HG02981 (cell line): ENCODE data around the gene SMYD4.
"Not testable (repeated sequence)": the region's sequence is repeated elsewhere in the genome, so short reads cannot be mapped to it uniquely, and the experiment has no call there.

Experiments
- ATAC-seq: cut with Tn5 transposase; IDR thresholded peaks from one replicate; pipeline ENCODE4 v1.9.1; 2021; ENCODE audit warnings: mild to moderate bottlenecking, moderate library complexity; ENCODE audit not compliant: unreplicated experiment

Gene SMYD4

DNA sequence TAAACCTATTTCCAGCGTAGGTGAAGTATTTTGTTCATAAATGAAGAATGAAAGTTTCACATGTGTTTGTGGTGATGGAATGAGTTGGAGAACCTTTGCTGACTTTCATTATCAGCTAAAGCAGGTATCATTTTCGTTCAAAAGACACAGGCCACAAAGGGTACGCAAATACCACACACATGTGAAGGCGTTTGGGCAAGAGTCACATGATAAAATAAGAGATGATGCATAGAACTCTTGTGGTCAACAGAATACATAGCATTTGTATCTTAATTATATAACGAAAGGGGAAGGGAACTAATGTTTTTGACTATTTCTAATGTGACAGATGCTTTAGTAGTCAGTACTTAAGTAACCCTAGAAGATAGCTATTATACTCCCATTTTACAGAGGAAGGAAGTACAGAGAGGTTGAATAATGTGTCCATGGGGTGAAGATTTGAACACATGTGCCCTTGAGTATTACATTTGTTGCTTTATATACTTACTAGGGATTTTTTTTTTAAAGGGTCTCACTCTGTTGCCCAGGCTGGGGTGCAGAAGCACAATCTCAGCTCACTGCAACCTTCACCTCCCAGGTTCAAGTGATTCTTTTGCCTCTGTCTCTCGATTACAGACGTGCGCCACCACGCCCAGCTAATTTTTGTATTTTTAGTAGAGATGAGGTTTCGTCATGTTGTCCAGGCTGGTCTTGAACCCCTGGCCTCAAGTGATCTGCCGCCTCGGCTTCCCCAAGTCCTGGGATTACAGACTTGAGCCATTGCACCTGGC lies 4.9 kb upstream of the SMYD4 start:
- peak; percentile 58 for ATAC-seq

DNA sequence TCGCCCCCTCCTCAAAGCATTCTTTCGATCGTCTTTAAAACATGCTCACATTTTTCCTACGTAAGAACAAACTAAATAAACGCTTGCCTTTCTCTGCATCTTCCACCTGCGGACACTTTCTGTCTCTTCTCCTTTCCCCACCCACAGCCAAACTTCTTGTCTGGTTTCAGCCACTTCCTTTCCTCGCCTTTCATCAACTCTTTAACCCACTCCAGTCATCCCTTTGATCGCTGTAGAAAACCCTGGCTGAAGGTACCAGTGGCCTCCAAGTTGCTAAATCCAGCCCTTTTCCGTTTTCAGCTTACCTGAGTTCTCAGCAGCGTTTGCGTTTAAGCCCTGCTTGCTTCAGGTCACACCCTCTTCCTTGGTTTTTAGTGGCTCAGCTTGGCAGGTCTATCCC lies 586 bp upstream of the SMYD4 start:
- no peak for ATAC-seq

DNA sequence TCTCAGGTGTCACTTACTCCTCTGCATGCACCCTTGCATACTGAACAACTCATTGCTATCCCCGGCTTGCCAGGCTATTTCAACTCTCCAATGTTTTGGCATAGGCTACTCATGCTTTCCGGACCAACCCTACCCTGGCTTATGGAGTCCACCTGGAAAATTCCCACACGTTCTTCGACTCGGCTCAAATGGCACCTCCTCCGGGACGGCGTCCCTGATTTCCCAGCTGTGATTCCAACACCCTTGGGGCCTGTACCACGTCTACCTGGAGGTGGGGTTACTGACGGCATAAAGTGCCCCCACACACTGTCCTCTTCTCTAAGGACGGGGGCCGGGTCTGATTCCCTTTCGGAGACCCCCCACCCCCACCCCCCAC lies 498 bp downstream of the SMYD4 start:
- no peak for ATAC-seq

DNA sequence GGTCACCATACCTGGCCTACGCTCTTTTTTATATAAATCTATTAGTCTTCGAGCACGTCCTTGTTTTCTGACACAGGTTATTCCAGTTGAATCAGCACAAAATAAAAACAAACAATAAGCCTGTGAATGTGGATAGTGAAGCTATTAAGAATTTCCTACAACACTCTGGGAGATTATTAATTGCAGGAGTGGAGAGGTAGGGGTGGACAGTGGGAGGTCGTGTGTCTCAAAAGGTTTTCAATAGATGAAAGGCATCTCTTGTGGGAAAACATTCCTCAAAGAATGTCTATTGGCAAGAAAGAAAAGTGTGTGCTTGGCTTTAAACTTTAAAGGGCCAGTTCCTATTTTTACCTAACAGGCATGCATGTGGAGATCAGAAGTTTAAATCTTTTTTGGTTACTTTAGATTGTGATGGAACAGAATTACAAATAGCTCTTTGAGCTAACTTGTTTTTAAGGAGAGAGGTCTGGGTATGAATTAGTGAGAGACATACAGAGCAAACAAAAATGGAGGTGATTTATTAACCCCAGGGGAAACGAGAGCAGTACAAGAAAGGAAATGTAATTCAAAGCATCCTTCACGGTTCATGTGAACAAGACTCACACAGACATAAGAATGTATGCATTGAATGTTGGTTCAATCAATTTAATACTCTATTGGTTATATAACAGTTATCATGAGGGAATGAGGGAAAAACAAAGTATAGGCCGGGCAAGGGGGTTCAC lies 9.0 kb downstream of the SMYD4 start:
- no peak for ATAC-seq

DNA sequence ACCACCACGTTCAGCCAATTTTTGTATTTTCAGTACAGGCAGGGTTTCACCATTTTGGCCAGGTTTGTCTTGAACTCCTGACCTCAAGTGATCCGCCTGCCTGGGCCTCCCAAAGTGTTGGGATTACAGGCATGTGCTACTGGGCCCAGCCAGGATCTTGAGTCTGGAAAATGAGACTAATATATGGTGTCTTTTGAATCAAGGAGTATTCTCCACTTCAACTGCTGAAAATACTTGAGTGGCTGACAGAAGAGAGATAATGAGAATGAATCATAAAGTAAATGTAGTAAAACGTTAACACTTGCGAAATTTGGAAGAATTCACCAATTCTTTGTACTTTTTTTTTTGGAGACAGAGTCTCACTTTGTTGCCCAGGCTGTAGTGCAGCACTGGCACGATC lies 16.6 kb downstream of the SMYD4 start:
- ATAC-seq: no peak

DNA sequence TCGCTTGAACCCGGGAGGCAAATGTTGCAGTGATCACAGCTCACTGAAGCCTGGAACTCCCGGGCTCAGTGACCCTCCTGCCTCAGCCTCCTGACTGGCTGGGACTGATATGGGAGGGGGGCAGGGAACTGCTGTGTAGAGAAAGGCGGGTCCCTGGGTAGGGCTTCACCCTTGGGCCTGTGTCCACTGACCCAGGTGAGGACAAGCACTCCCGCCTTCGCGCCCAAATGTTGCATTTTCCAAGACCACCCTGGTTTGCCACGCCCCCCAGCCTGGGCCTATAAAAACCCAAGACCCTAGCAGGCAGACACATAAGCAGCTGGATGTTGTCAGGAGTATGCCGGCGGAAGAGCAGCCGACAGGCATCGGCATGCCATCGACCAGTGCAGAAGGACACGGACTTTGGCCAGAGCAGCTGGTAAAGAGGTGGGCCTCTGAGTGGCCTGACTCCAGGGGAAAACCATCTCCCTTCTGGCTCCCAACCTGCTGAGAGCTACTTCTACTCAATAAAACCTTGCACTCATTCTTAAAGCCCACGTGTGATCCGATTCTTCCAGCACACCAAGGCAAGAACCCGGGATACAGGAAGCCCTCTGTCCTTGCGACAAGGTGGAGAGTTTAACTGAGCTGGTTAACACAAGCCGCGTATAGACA lies 19.1 kb downstream of the SMYD4 start:
- no peak for ATAC-seq

DNA sequence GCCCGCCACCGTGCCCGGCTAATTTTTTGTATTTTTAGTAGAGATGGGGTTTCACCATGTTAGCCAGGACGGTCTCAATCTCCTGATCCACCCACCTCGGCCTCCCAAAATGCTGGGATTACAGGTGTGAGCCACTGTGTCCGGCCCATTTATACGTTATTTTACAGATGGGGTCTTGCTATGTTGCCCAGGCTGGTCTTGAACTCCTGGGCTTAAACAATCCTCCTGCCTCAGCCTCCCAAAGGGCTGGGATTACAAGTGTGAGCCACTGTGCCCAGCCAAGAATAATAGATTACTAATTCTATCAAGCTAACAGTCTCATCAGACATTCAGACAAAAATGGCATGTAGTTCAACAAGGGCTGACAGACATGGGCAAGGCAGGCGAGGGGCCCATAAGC lies 19.9 kb downstream of the SMYD4 start:
- ATAC-seq: not testable (repeated sequence)

DNA sequence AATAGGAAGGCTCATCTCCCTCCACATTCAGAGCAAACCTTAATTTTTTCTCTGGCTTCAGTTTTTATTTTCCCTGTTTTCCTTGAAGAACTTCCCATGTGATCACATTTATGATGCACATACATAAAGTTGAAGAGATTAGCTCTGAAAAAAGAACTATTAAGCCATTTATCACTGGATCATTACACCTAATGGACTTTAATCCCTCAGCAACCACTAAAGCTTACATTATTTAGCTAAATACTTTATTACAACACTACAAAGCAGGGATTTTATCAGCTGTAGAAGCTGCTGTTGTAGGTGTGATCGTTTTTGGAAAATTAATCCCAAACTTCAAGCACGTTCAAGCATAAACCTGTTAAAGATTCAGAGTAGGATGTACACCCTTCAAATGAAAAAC lies 21.1 kb downstream of the SMYD4 start:
- no peak for ATAC-seq

DNA sequence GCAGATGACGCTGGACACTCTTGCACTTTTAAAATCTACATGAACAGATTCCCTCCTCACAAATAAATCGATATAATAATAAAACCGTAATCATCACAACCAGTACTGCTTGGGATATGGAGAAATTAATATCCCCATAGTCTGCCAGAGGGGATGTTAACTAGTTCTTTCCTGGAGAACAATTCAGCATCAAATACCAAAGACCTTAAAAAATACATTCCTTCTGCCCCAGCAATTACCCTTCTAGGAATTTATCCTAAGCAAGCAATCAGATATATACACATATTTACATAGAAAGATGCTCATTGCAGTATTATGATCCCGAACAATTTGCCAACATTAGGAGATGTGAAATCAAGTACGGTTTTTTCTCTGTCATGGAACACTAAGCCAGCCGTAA lies 21.8 kb downstream of the SMYD4 start:
- ATAC-seq: no peak

DNA sequence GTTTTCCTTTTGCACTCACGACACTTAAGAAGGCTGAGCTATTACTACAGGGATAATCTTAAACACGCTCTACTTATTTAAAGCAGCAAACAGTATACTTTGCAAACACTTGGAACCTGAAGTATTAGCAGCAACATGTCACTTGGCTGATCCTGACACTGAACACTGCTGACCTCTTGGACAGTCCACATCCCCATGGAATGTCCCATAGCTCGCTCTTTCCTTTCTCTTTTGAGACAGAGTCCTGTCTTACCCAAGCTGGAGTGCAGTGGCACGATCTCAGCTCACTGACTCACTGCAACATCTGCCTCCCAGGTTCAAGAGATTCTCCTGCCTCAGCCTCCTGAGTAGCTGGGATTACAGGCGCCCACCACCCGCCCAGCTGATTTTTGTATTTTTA lies 26.4 kb downstream of the SMYD4 start:
- no peak for ATAC-seq

DNA sequence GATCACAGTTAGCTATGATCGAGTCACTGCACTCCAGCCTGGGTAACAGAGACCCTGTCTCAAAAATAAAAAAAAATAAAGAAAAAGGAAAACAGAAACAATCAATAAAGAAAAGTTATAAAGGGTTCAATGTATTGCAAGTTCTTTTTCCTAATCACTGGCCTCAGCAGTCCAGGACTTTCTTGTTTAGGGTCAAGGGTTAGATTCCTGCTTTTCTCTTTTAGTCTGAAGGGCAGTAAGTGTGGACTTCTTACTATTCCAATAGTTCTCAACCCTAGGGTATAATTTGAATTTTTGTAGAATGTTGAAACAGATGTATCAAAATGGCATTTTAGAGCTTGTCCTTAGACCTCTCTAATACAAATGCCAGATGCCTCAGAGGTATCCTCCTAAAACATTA lies 27.3 kb downstream of the SMYD4 start:
- ATAC-seq: no peak

DNA sequence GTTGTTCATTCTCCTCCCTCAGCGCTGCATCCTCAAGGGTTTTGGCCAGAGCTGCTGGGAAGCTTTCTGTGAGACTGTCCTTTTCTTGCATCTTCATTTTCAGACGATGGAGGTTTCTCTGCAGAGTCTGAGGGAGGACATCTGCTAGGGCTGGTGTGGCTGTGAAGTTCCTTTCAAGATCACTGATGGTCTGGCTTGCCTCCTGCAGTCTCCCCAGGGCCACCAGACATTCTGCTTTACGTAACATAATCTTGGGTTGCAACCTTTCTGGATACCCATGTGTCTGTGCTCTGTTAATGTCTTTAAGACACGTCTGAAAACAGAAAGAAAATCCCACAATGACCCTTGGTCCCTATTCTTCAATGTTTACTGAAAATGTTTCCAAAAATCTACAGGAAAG lies 29.0 kb downstream of the SMYD4 start:
- ATAC-seq: no peak

DNA sequence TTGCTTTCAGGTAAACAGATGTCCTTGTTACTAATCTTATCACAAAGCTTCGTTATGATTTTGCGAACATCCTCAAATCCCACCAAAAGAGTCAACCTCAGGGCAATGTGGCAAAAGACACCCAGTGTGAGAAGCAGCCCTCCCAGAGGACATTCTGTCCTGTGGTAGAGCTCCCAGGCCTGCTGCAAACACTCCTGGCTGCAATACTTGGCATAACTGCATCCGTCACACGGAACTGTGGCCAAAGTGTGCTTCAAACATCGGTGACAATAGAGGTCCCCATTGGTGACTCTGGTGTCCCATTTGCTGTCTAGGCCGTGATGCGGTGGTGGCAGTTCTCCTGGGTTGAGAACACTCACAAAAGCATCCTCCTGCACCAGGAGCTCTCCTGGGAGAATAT lies 29.5 kb downstream of the SMYD4 start:
- ATAC-seq: no peak

DNA sequence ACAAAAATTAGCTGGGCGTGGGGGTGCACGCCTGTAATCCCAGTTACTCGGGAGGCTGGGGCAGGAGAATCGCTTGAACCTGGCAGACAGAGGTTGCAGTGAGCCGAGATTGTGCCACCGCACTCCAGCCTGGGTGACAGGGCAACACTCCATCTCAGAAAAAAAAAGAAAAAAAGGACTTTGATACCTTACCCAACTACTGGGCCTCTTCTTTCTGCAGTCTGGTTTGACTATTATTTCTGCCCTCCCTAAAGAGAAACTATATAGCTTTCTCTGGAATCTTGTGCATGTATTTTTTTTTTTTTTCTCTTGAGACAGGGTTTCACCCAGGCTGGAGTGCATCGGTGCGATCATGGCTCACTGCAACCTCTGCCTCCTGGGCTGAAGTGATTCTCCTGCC lies 31.9 kb downstream of the SMYD4 start:
- ATAC-seq: not testable (repeated sequence)

DNA sequence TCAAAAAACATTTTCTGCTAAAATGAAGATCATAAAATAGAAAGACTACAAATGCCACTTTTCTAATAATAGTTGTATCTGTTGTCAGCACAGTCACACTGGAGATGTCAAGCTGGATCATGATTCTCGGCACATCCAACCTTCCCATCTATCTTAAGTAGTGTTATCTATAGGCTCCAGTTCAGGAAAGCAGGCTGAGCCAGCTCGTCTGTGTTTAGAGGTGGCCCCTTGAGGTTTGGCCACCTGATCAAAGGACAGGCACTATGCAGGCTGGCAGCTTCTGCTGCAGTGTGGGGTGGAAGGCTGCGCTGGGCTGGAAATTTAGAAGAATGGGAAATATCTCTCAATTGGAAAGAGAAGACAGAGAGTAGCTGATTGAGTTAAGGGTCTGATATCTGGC lies 32.4 kb downstream of the SMYD4 start:
- ATAC-seq: no peak

DNA sequence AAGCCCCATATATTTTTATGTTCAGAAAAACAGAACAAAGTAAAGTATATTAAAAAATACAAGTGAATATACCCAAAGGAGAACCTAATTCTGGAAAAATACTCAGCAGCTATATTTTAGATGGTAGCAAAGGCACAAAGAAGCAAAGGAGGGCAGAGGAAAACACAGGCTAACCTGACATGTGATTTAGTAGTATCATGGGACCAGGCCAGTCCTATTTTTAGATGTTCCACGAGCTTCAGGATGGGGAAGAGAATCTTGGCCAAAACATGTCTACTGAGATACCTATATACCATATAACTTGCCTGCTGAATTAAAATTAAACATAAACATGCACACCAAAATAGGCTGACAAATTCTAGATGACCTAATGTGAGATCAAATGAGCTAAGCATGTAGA lies 32.9 kb downstream of the SMYD4 start:
- no peak for ATAC-seq

DNA sequence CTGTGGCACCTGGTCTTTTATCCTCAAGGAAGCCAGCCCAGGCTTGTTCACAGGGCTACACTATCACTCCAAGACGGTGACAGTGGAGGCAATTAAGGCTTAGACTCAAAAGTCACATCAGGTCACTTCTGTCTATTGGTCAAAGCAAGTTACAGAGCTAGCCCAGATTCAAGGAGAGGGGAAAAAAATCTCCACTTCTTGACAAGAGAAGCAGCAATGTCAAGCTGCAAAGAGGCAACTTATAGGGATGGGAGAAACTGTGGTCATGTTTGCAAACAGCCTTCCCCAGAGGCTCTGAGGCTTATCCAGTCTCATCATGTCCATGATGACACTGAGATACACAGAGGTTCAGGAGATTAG lies 36.3 kb downstream of the SMYD4 start:
- ATAC-seq: no peak

DNA sequence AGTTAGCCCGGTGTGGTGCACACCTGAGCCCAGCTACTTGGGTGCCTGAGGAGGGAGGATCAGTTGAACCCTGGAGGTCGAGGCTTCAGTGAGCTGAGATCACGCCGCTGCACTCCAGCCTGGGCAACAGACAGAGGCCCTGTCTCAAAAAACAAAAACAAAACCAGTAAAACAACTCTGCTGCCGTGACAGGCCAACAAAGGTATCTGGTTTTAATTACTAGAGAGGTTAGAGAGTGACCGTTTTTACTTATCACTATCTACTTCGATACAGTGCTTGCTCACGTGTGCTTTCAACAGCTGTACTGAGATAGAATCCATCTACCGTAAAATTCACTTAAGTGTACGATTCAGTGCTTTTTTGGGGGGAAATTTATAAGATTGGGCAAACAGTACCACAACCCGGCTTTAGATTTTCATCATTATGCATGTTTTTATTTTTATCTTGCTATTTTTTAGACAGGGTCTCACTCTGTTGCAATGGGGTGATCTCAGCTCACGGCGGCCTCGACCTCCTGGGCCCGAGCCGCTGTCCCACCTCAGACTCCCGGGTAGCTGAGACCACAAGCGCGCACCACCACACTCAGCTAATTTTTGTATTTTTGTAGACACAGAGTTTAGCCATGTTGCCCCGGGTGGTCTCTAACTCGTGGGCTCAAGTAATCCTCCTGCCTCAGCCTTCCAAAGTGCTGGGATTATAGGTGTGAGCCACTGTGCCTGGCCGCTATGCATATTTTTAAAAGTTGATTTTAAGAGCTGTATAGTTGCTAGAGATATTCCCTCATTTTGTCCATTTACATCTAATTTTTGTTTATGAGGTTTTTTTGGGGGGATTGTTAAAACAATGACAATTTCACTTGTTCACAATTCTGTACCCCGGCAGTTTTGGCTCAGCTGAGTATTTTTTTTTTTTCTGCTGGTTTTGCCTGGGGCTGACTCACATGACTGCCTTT lies 36.9 kb downstream of the SMYD4 start:
- no peak for ATAC-seq

DNA sequence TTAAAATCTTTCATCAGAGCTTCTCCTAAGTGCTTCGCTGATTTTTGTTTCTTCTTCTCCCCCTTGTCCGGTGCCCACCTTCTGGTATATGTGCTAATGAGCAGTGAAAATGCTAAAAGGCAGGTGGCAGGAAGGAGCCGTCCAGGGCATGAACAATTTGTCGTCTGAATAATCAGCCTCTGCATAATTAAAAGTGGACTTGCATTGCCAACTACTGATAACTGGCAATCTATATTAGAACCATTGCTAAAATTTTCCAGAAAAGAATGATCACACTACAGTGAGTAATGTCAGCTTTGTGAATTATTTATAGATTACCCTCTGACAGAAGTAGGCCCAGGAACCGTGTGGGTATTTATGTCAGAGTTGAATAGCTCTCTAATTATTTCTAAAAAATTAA lies 39.8 kb downstream of the SMYD4 start:
- no peak for ATAC-seq

DNA sequence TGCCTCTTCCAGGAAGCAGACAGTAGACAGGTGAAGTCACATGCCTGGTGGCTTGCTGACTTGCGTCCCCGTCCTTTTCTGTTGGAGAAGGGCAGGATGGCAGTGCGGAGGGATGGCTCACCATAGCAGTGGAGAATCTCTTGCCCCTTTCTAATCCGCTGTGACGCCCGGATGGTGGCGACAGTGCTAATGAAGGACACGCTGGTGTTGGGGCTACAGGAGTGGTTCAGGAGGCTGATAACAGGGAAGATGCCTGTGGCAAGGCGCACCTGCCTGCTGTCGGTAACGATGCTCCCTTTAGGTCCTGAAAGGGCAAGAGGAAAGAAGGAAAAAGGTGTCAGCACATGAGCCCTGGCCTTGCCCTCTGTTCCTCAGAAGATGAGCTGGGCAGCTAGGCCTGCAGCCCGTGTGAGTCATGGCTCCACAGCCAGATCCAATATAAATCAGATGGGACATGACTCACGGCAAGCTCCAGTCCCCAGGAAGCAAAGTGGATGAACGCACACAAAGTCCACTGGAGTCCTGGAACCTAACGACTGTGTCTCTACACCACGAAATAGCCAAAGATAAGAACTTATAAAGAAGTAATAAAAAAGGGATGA lies 42.3 kb downstream of the SMYD4 start:
- ATAC-seq: no peak

DNA sequence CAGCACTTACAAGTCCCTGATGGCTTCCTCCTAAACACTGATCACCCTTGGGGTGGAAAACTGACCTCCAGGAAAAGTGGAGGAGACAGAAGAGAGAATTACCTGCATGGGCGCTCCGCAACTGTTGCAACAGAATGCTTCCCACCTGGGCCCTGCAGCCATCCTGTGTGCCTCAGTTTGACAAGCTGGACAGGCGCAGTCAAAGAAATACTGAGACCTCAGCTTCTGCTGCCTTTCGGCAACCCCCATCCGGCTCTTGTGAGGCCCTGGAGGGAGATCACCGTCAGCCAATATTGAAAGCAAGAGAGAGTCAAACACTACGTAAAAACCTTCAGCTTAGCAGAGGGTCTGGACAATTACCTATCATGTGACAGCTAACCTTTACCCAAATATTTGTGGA lies 43.0 kb downstream of the SMYD4 start:
- no peak for ATAC-seq
